ENCODE data around the gene FAM186B. TPM values are rescaled to one million over a fixed set of nuclear protein-coding genes. Genes with fewer than 3 reads are reported as not detected.

Gene FAM186B
- total and polyA plus RNA-seq, 11 donors, result 0.17 to 0.78 (median 0.41) TPM

DNA sequence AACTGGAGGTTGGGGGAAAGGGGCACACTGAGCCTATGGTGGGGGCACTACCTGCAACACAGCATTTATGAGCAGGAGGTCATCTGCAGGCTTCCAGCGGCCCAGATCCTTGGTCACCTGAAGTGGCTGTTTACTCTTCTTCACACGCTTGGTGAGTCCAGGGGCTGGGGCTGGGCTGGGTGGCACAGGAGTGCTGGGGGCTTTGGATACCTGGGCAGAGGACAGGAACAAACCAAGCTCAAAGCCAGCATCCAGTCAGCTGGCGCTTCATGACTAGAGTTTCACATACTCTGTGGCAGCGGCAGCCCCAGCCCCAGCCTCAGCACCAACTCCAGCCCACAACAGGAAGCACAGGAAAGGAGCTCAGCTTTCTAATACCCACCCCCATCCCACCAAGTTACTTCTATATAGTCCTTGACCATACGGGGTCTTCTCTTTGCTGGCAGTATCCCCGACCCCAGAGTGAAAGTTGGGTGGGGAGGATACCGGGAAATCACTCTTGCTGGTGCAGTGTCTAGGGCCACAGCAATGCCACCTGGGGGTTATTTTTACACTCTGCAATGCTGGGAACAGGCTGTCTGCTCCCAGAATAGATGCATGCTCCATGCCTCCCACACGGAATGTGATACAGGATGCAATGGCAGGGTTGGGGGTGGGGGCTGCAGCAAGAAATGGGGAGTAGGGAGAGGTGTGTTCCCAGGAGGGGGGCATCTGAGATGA lies 40.6 kb downstream of the FAM186B start:
- Histone ChIP-seq H3K27ac (peak overlapping the region; percentile 80 to 98 (median 94)), H3K36me3 (peaks cover 0 to 56% (median 52%) of the 10 kb centered on the region in 9 donors), H3K4me1 (peaks cover 0 to 52% (median 39%) of the 10 kb centered on the region in 12 donors), H3K9me3 (no peaks in the 10 kb centered on the region), H3K4me3 (peak overlapping the region in 8 of 12 donors; percentile 1 to 35 (median 14)), H3K27me3 (no peaks in the 10 kb centered on the region)
- ATAC-seq, result peak; percentile 77 to 84 (median 79)
- 42 to 57% (median 47%) methylated on average over 7 to 8 of the region's 8 CpGs for WGBS, 4 donors
- intact Hi-C loops (cut with DNase I), result no loop called here
- peak in 3 of 5 donors; percentile 49 to 78 (median 74) for DNase-seq
- TF ChIP-seq CTCF (IDR thresholded peaks at IDR 0.05), result peak in 4 of 12 donors; percentile 9 to 30 (median 20)
- TF ChIP-seq POLR2A (IDR thresholded peaks at IDR 0.05), result no peak

DNA sequence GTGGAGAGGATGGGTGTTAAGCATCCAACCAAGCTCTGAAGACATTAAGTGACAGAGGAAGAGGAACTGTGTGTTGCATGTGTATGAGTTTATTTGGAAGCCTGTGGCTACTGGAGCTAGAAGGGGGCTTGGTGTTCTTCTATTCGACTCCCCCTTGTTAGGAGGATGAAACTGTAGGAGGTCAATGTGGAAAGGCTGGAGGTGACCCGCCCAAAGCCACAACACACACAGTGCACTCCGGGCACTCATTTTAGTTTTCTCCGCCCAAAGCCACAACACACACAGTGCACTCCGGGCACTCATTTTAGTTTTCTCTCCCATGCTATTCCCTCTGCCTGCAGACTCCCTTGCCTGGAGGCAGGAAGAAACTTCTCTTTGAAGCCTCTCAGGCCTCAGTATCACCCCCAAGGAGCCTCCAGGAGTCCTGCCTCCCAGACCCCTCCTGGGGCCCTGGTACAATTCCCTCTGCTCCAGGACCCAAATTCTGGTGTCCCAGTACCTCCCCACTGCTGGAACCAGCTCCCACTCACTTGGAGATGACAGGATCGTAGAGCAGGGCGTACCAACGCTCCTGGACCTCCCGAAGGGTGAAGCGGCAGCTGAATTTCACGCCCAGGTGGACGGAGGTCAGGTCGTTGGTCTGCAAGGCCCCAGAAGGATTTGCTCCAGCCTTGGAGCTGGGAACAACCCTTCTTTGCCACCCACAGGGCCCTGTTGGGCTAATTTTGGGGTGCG lies 41.3 kb downstream of the FAM186B start:
- Histone ChIP-seq H3K4me1 (peaks cover 0 to 50% (median 32%) of the 10 kb centered on the region in 12 donors), H3K9me3 (no peaks in the 10 kb centered on the region), H3K36me3 (peaks cover 0 to 63% (median 59%) of the 10 kb centered on the region in 9 donors), H3K27ac (peak overlapping the region; percentile 15 to 98 (median 94)), H3K4me3 (peak overlapping the region in 6 of 12 donors; percentile 1 to 35 (median 14)), H3K27me3 (no peaks in the 10 kb centered on the region)
- intact Hi-C loops (cut with DNase I), result no loop called here
- DNase-seq (no peak), ATAC-seq (no peak)
- TF ChIP-seq CTCF (IDR thresholded peaks at IDR 0.05), result no peak
- no peak for TF ChIP-seq POLR2A (IDR thresholded peaks at IDR 0.05)
- WGBS, 4 donors, result 91 to 95% (median 93%) methylated on average over 14 of the region's 14 CpGs

DNA sequence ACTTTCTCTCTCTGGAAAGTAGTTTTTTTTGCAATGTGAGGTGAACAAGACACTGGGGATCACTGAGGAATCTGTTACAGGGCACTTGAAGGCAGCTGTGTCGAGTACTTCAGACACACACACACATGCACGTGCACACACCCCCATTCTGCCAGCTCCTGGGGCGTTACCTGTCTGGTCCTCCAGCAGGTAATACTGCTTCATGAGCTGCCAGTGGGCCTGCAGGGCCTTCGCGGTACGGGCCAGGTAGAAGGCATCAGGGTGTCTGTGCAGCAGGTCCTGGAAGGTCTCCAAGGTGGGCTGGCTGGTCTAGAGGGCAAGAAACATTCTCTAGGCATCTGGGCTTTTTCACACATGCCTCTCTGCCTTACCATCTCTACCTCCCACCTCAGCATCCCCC lies 42.6 kb downstream of the FAM186B start:
- H3K36me3 ChIP-seq, result peaks cover 0 to 76% (median 72%) of the 10 kb centered on the region in 9 donors
- H3K27me3 ChIP-seq, result no peaks in the 10 kb centered on the region
- H3K4me1 ChIP-seq, result peaks cover 0 to 44% (median 27%) of the 10 kb centered on the region in 12 donors
- H3K27ac ChIP-seq, result no peak overlapping the region
- no peaks in the 10 kb centered on the region for H3K9me3 ChIP-seq
- DNase-seq (no peak), ATAC-seq (no peak)
- 86 to 94% (median 92%) methylated on average over 6 of the region's 6 CpGs for WGBS, 4 donors
- TF ChIP-seq CTCF (IDR thresholded peaks at IDR 0.05), result no peak
- no peak for TF ChIP-seq POLR2A (IDR thresholded peaks at IDR 0.05)
- H3K4me3 ChIP-seq, result no peak overlapping the region
- intact Hi-C loops (cut with DNase I), result no loop called here

DNA sequence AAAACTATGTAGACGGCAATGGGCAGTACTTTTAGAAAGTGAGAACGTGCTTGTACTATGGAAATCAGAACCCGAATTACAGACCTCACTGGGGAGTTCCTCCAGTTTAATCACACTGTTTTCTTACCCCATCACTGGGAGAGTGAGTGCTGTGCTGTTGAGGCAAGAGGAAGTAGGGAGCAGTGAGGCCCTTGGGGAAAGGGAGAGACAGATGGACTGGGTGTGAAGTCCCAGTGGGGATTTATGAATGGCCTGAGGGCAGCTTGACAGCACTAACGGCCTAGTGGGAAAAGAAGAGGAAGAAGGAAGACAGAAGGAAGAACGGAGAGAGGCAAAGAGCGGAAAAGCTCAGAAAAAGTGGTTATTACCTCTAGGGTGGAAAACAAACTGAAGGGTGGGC lies 43.2 kb downstream of the FAM186B start:
- 69 to 83% (median 77%) methylated on average over 6 of the region's 6 CpGs for WGBS, 4 donors
- no peak for ATAC-seq
- intact Hi-C loops (cut with DNase I), result no loop called here

More for the DNA sequence above, 43.2 kb downstream of the FAM186B start:
- DNase-seq, result peak in 1 of 5 donors; percentile 7
- no peak overlapping the region for H3K27ac ChIP-seq
- H3K9me3 ChIP-seq, result no peaks in the 10 kb centered on the region
- no peak for TF ChIP-seq POLR2A (IDR thresholded peaks at IDR 0.05)
- TF ChIP-seq CTCF (IDR thresholded peaks at IDR 0.05), result no peak
- no peaks in the 10 kb centered on the region for H3K27me3 ChIP-seq
- H3K36me3 ChIP-seq, result peaks cover 0 to 82% (median 78%) of the 10 kb centered on the region in 9 donors
- H3K4me3 ChIP-seq, result no peak overlapping the region
- peaks cover 0 to 44% (median 26%) of the 10 kb centered on the region in 12 donors for H3K4me1 ChIP-seq

Measured in heart left ventricle (tissue), 16 donors.